Measurements from ENCODE around the gene THRB.

GRCh38 chr3:24235121-24235520 is 259.5 kb downstream of the THRB start:
- TF ChIP-seq SMAD3 (CRISPR knock-in tag; IDR thresholded peaks at IDR 0.05; ENCODE audit: borderline replicate concordance) (no peak), CTCF (IDR thresholded peaks at IDR 0.05) (no peak), ZNF532 (CRISPR knock-in tag; IDR thresholded peaks at IDR 0.05; ENCODE audit: borderline replicate concordance) (no peak), ETV6 (CRISPR knock-in tag; IDR thresholded peaks at IDR 0.05) (no peak), JUN (CRISPR knock-in tag; IDR thresholded peaks at IDR 0.05) (no peak), TCF7 (CRISPR knock-in tag; IDR thresholded peaks at IDR 0.05; ENCODE audit: low read depth) (no peak), FOXK1 (CRISPR knock-in tag; IDR thresholded peaks at IDR 0.05) (no peak), ATF1 (CRISPR knock-in tag; IDR thresholded peaks at IDR 0.05) (no peak), ZNF423 (CRISPR knock-in tag; IDR thresholded peaks at IDR 0.05) (no peak), SP1 (CRISPR knock-in tag; conservative IDR thresholded peaks at IDR 0.05) (no peak), ZNF232 (CRISPR knock-in tag; IDR thresholded peaks at IDR 0.05) (no peak)
- TF ChIP-seq, protein P1, sequence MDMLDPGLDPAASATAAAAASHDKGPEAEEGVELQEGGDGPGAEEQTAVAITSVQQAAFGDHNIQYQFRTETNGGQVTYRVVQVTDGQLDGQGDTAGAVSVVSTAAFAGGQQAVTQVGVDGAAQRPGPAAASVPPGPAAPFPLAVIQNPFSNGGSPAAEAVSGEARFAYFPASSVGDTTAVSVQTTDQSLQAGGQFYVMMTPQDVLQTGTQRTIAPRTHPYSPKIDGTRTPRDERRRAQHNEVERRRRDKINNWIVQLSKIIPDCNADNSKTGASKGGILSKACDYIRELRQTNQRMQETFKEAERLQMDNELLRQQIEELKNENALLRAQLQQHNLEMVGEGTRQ (CRISPR knock-in tag; IDR thresholded peaks at IDR 0.05): no peak
